GM19455 (cell line): Measurements from ENCODE around the gene LEKR1.

ENCODE experiments used
- ATAC-seq: cut with Tn5 transposase; IDR thresholded peaks from one replicate; pipeline ENCODE4 v1.9.1; 2021; ENCODE audit not compliant: unreplicated experiment

Gene LEKR1

DNA sequence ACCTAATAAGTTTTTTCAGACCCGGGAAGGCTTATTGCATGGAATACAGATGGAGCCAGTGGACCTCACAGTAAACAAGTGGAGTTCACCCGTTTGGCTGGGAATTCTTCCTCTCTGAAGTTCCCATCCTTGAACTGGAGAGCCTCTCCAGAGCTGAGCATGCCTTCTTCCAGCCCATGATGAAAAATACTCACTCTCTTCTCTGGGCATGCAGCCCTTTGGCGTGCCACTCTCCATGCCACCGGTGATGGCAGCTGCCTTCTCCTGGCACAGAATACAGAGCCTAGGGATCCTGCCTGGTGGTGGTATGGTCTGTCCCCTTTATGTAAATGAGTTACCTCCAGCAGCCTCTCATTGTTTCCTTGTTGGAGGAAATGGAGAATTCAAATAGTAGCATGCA is 150.8 kb downstream of the LEKR1 start:
- no peak for ATAC-seq

- ATAC-seq, result peak; percentile 90
Observed at GRCh38 chr3:156978481-156978961, 152.4 kb downstream of the LEKR1 start.

- no peak for ATAC-seq
Observed at GRCh38 chr3:156981005-156981404, 154.9 kb downstream of the LEKR1 start.

GRCh38 chr3:156983559-156983958 is 157.4 kb downstream of the LEKR1 start:
- no peak for ATAC-seq

DNA sequence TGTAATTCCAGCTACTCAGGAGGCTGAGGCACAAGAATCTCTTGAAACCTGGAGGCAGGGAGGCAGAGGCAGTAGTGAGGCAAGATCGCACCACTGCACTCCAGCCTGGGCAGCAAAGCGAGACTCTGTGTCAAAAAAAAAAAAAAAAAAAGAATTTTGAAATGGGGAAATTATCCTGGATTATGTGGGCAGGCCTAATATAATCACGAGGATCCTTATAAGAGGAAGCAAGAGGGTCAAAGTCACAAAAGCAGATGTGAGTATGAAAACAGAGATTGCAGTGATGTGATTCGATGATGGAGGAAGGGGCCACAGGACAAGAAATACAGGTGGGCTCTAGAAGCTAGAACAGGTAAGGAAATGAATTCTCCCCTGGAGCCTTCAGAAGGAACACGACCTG is 159.6 kb downstream of the LEKR1 start:
- ATAC-seq, result no peak

- ATAC-seq, result no peak
Observed at GRCh38 chr3:156987946-156988345, 161.8 kb downstream of the LEKR1 start.

- ATAC-seq, result no peak
Observed at GRCh38 chr3:156997351-156997750, 171.2 kb downstream of the LEKR1 start.

DNA sequence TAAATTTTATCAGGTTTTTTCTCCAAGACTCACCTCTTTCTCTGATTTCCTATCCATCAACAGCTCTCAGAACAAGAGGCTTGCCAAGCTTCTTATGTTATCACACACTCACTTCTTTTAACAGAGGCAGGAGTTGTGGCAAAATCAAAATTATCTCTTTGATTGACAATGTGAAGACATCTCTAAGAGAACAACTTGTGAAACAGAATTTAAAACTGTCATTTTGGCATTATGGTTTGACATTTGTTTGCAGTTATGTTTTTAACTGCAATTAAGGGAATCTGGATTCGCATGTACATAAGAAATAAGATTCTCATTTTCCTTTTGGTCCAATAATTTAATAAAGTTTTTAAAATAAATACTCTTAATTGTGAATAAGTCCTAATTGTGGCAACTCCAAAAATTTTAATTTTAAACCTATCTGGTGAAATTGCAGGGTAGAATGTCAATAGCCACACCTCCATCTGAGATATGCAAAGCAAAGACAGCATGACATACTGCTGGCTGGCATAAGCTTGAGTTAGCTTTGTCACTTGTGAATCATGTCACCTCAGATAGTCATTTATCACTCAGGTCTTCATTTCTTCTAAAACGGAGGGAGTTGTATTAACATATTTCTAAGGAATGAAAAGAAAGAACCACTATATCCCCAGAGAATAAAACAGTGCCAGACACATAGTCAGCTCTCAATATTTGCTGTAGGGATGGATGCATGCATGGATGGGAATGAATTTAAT is 175.2 kb downstream of the LEKR1 start:
- no peak for ATAC-seq

GRCh38 chr3:157021679-157022078 is 195.5 kb downstream of the LEKR1 start:
- ATAC-seq, result no peak

- no peak for ATAC-seq
Observed at GRCh38 chr3:157023226-157023625, 197.1 kb downstream of the LEKR1 start.

GRCh38 chr3:157026091-157026490 is 199.9 kb downstream of the LEKR1 start:
- no peak for ATAC-seq

GRCh38 chr3:157027861-157028745 is 201.9 kb downstream of the LEKR1 start:
- ATAC-seq, result no peak

DNA sequence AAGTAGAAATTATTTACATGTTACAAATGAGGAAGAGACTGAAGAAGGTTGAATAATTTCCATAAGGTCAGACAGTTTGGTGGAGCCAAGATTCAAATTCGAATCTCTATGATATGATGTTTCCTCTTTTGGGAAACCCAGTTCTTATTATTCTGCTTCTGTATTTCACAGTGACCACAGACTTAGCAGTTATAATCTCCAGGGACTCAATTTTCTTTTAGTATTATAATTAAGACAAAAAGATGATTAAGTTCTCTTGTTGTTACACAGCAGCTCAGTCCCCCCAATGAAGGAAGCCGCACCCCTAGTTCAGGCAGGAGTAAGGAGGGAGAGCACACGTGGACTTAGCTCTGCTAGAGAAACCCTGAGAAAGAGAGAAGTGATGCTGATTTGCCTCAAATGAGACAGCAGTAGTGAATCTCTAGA is 203.2 kb downstream of the LEKR1 start:
- no peak for ATAC-seq

DNA sequence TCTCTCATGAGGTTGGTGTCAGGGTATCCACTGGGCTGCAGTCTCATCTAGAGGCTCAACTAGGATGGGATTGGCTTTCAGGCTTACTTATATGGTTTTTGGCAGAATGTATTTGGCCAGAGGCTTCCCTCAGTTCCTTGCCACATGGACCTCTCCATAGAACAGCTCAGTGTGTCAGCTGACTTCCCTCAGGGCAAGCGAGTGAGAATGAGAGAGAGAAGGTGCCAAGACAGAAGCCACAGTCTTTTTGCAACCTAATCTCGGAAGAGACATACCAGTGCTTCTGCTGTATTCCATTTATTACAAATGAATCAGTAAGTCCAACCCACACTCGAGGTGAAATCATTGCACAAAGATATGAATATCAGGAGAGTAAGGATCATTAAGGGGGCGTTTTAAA is 204.6 kb downstream of the LEKR1 start:
- no peak for ATAC-seq

GRCh38 chr3:157033001-157033400 is 206.8 kb downstream of the LEKR1 start:
- ATAC-seq, result no peak

- ATAC-seq, result no peak
Observed at GRCh38 chr3:157040456-157040855, 214.3 kb downstream of the LEKR1 start.

- no peak for ATAC-seq
Observed at GRCh38 chr3:157042226-157042625, 216.1 kb downstream of the LEKR1 start.

DNA sequence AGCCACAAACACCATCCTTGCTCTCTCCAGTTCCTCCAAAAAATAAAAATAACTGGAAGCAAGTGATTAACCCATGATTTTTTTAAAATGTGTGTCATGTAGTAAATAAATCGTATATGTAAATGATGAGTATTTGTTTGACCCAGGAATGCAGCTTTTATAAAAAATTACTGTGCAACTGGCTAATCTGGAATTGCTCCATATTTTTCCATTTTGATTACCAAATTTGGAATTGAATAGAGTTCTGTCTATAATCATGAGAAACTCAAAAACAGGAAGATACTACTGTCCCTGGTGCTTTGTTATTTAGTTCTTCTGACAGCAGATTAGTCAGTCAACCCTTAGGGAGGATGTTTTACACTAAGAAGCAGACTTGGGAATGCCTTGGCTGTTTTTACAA is 217.6 kb downstream of the LEKR1 start:
- no peak for ATAC-seq

DNA sequence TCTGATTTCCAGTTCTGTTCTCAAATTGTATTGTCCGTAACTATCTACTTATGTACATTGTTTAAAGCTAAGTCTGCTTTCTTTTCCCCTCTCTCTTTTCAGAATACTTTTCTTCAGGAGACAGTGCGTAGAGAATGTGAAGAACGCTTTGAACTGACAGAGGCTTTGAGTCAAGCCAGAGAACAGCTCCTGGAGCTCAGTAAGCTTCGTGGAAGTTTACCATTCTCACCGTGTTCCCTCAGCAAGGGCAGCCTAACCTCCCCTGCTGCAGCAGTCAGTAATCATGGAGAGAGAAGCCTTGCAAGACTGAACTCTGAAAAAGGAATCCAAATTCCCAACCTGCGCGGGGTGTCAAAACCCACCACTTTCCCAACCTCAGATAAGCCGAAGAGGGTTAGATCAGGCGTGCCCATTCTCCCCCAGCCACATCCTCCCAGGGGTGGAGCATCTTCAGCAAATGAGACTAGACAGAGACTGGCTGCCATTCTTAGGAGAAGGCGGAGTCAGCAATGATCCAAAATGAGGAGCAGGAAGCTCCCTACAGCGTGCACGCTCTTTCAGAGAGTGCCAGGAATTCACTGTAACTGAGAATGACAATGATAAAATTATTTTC is 219.2 kb downstream of the LEKR1 start:
- ATAC-seq, result no peak

DNA sequence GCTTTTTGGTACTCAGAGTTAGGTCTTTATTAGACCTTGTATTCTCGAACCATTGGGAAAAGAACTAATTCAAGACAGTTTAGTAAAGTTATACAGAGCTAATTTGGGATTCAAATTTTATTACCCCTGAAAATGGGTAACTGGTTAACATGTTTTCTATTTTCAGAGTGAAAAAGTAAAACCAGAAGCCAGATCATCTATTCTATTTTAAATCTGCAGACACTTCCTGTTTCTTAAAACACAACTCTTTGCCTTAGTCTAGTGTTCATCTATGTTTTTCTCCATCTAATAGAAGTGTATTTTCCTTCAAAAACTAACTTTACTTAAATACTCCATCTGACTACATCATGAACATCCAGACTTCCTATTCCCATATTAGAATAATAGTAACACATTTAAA is 220.4 kb downstream of the LEKR1 start:
- no peak for ATAC-seq

- no peak for ATAC-seq
Observed at GRCh38 chr3:157051055-157051454, 224.9 kb downstream of the LEKR1 start.

DNA sequence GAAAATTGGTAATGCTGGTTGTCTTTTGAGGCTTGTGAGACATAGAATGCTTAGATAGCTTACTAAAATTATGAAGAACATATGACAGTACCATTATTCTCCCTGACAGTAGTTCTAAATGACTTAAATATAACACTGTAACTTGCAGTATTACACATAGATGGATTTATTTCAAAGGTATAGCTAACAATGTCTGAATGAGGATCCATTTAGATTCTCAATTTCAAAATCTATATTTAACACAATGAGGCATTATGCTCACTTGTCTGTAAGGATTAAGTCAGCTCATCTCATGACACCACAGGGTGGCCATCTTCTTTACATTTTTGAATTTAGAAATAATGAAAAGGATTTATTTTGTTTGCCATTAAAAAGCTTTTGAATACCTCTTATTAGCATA is 225.4 kb downstream of the LEKR1 start:
- ATAC-seq, result no peak
